GM18502 (cell line): Measurements from ENCODE around the gene LACC1.

Source experiments
- ATAC-seq: cut with Tn5 transposase; IDR thresholded peaks from one replicate; pipeline ENCODE4 v1.9.1; 2021; ENCODE audit warnings: mild to moderate bottlenecking; ENCODE audit not compliant: unreplicated experiment, poor library complexity

The LACC1 gene

DNA sequence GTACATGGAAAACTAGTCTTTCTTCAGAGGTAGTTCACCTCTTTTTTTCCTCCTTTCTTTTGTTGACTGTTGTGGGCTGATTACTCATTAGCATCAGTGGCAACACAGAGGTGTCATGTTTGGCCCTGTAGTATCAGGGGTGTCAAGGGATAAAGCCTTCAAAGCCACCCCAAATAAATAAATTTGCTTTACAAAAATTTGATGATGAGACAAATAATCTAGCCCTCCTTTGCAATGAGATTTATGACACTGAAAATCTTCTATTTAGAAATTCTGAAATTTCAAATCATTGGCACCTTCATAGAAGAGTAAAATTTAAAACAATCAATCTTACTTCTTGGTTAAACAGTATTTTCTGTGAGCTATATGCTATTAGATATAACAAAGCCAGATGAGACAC lies 1.9 kb downstream of the LACC1 start:
- ATAC-seq = no peak

DNA sequence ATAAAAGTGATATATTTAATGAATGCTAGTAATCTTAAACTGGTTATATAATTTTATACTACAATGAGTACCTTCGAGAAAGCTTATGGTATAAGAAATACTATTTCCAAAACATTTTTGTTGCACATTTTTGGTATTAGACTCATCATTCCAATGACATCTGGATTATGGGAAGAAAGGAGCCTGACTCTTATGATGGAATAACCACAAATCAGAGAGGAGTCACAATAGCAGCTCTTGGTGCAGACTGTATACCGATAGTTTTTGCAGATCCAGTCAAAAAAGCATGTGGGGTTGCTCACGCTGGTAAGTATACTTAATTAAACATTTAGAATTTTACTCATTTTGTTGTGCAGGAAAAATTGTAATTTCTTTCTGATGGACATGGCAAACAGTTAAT lies 3.9 kb downstream of the LACC1 start:
- no peak for ATAC-seq

DNA sequence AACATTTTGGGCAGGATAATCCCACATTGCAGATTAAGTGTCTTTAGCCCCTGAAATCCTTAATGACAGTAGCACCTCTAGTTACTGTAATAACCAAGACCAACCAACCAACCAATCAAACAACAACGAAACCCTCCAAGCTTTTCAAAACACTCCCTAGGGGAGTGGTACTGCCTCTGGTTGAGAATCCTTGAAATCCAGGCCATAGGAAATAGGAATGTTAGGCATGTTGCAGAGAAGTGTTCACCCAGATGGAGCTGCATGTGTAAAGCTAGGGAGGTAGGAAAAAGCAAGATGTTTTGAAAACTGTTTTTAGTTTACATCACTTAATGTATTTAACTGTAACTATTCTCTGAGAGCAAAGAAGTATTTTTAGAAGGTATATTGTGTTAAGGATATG lies 4.5 kb downstream of the LACC1 start:
- ATAC-seq = no peak

DNA sequence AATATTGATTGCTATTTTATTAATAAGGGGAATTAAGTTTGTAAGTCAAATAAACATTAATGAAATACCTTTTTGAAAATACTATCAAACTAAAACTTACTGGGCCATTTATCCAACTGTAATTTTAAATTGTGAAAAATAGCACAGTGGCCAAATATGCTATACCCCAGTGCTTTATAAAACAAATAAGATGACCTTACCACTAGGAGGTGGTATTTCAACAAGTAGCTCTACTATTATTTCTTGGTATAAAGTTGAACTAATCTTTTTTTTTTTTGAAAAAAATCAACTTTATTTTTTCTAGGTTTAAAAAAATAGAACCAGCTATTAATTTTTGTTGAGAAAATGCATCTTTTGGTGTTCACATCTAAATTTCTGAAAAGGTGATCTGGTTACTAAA lies 14.7 kb downstream of the LACC1 start:
- ATAC-seq = no peak

DNA sequence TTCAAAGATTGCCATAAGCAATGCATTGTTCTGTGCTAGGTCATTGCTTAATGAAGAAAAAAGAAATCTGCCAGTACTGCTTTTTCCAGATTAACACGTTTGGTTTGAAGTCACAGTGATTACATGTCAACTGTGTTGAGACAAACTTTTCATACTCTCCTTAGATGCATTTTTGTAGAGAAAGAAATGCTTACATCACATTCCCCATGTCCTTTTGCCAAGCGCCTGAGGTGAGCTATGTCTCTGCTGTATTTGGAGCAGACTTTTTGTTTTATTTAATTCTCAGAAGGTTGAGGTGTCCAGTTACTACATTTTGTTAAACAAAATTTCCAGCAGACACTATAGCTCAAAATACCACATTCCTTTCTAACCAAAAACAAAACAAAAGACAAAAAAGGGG lies 16.2 kb downstream of the LACC1 start:
- no peak for ATAC-seq

DNA sequence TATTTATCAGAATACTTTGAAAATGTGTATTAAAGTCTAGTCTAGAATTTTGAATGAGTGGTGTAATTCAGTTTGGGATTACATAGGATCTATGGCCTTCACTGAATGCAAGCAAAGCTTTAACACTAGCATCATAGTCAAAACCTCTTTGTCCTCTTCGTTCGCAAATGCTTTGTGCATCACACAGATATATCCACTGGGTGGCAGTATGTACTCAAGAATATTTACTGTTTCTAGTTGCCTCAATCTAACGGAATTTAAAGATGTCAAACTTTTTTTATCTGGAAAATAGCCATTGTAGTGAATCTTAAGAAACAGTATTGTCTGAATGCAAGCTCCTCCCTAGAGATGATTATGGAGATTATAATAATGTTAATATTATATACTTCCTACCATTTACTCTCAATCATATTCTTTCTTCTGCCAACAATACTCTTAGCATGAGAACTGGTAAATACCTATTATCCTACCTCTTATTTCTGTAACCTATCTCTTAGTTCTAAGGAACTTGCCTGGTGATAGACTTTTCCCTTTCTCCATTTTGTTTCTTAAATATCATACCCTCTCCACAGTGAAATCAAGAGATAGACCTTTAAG lies 25.8 kb downstream of the LACC1 start:
- ATAC-seq = no peak

DNA sequence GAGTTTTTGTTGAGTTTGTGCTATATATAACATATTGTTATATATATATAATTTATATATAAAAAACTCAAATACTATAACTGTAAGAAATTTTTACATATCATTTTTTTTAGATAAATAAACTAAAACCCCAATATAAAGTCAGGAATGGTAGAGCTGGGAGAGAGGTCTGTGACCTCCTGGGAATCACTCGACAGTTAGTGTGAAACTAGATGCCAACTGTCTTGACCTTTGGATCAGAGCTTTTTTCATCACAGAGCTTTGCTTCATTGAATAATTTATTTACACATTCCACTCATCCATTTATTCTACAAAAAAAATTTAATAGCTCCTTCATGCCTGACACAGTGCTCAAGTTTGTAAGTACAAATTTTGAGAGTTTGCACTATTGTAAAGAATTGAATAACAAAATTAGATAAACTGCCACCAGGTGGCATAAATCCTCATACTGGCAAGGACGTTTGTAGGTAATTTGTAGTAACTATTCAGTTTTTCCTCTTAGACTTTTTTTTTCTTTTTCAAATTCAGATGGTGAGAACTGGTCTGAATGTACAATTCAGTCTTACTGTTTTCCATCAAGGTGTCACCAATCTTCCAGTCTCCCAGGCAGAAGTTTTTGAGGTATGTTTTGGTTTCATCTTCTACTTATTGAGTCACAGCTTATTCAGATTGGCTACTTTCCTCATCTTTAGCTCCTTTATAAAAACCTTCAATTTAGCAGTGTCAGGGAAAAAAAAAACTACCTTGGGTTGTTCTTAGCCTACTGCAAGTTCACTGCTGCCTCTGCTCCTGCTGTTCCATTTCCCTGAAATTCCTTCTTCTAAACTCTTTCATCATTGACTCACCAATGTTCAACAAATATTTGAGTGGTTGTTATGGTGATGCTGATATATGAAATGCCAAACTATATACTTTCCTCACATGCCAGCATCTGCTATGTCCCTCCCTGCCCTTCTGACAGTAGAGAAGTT lies 28.7 kb downstream of the LACC1 start:
- no peak for ATAC-seq

DNA sequence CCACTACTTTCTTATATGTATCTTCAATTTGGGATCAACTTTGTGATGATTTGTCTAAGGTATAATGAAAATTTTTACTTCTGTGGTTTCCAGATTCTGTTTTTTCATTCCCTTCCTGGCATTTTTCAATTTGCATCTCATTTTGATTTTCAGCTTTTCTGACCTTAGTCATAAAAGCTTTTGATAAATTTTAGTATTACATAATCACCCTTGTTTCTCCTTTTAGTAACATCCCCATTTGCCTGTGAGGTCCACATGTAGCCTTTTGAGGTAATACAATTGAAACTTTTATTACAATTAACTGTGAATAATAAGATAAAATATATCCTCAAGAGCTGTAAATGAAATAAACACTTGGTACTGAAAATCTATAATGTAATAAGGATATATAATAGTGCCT lies 31.2 kb downstream of the LACC1 start:
- no peak for ATAC-seq

DNA sequence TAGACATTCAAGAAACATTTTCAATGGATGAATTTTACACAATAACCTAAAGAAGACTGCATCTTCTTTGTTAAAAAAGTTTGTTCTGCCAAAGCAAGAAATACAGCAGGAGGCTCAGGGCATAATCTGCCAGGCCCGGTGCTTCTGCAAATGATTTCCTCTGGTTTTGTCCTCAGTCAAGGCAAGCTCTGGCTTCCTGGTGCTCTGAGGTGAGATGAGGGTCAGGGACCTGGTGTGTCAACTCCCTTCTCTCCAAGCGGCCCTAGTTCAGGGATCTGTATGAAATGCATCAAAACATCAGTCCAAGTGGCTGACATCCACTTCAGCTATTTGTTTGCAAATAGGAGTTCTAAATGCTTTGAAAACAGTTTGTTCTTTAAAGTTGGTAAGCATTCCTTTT lies 31.6 kb downstream of the LACC1 start:
- no peak for ATAC-seq

DNA sequence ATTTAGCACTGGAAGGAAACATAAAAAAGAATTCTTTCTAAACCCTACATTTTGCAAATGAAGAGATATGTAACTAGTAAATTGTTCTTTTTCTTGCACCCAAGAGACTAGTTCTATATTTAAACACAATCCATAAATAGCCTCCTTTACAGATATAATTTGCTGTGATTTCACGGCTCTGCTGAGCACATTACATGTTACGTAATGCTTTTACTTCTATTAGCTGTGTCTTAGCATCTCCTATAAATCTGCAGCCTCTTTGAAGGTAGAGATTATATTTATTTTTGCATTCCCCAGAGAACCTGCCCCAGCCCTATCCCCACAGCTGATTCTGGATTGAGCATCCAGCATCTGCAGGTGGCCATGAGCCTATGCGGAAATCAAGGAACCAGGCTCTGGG lies 32.2 kb downstream of the LACC1 start:
- no peak for ATAC-seq

DNA sequence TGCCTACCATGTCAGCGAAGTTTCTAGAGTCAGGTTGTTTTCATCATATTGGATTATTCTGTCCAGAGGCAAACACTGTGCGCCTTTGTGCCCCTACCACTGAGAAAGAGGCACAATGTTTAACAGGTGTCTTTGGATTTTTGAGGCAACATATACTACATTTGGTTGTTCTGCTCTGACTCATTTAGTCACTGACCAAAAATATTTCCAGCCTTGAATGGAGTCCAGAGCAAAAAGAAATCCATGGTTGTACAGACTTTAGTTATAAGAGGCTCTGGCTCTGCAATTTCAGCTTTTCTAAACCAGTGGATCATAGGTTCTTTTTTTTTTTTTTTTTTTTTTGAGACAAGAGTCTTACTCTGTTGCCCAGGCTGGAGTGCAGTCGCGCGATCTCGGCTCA lies 35.7 kb downstream of the LACC1 start:
- ATAC-seq = no peak

DNA sequence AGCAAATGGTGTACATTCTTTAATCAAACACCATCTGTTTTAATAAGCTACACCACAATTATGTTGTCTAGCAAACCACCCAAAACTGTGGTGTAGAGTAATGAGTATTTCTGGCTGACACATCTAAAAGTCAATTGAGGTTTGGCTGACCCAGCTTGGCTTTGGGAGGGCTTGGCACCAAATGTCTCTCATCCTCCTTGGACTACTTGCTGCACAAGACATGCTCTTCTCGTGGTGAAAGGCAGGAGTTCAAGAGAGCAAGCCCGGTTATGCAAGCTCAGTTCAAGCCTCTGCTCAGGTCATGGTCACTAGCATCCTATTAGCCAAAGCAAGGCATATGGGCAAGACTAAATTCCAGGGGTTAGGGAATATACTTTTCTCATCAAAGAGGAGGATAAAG lies 37.1 kb downstream of the LACC1 start:
- ATAC-seq = no peak

DNA sequence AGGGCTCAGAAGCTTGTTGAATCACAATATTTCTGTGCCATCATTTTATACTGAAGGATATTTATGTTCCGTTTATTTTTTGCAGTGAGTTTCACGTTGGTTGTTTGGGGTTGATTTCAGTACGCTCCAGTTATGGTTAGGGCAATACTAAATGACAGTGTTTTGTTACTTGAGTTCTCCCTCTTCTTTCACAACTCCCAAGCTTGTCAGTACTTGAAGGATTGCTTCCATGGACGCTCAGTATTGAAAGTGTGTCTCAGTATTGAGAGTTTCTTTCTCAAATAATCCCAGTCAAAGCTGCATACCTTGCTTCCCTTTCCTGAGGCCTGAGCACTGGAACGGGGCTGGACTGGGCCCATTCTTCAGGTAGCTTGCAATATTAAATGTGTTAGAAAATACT lies 38.9 kb downstream of the LACC1 start:
- no peak for ATAC-seq

DNA sequence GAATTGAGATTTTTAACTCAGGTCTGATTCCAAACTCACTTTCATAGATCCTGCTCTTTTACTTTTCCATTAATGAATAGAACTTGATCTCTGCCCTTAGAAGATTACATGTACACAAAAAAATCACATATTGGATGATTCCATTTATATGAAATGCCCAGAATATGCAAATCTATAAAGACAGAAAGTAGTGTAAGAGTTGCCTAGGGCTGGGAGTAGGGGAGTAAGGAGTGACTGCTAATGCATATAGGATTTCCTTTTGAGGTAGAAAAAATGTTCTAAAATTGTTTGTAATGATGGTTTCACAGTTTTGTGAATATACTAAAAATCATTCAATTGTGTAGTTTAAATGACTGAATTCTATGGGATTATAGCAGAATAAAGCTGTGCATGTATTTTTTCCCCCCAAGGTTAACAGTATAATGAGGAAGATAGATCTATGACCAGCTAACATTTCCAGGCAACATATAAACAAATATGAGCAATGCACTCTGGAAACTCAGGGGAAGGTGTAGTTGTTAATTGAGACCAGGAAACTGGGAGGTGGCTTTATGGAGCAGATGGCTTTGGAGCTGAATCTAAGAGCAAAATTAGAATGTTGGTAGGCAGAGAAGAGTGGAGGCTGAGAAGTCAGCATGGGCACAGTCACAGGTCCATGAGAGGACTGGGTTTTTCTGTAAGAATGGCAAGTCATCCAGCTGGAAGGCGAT lies 41.4 kb downstream of the LACC1 start:
- ATAC-seq = no peak

DNA sequence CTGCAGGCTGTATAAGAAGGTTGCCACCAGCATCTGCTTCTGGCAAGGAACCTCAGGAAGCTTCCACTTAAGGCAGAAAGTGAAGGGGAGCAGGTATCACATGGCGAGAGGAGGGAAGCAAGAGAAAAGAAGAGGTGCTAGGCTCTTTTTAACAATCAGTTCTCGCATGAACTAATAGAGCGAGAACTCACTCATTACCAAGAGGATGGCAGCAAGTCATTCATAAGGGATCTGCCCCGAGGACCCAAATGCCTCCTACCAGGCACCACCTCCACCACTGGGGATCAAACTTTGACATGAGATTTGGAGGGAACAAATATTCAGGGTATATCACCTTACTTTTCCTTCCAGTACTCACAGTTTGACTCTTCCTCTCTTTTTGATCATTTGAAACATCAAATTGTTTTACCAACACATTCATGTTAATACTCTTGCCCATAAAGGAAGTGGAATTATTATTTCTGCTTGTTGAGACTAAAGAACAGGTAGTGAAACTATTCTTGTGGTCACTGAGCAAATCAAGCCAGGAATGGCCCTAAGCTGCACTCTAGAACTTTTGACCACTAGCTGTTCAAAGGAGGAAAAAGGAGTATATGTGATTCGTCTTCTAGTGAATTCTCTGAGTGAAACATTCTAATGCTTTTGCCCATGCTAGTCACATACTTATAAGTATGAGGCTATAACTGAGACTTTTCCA lies 45.0 kb downstream of the LACC1 start:
- ATAC-seq = peak; percentile 86

DNA sequence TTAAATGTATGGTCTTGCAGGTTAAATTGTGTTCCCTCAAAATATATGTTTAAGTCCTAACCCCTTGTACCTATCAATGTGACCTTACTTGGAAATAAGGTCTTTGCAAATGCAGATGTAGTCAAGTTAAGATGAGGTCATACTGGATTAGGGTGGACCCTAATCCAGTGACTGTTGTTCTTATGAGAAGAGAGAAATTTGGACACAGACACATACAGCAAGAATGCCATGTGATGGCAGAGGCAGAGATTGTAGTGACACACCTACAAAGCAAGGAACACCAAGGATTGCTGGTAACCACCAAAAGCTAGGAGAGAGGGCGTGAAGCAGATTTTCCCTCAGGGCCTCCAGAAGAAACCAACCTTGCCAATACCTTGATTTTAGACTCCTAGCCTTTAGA lies 50.2 kb downstream of the LACC1 start:
- no peak for ATAC-seq

DNA sequence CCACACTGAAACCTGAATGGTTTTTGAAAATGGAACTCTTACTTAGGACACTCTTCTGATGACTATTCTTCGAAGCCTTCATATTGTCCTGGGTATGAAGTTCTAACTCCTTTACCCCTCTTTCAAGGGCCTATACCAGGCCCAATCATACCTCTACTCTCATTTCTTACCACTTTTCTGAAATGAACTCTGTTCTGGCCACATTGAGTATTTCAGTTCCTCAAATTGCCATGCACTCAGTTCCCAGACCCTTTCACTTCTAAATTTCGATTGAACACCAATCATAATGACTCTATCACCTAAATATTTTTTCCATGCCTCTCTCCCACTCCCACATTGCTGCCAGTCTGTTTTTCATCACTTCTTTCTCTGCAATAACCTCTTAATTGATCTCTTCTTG lies 53.7 kb downstream of the LACC1 start:
- ATAC-seq = peak; percentile 100

DNA sequence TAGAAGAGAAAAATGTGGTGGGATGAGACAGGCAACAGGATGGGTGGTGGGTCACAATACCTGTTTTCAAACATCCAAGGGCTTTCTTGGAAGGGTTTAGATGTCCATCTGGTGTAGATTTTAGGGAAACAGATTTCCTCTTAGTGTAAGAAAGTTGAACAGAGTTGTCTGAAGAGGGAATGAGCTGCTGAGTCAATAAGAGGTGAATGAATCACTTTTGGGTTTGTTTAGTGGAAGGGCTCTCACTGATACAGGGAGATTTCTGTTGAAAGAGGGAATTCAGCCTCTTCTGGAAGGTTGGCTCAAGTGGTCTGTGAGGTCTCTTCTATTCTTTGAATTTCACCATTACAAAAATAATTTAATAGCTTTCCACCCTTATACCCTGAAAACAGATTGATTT lies 54.6 kb downstream of the LACC1 start:
- no peak for ATAC-seq

DNA sequence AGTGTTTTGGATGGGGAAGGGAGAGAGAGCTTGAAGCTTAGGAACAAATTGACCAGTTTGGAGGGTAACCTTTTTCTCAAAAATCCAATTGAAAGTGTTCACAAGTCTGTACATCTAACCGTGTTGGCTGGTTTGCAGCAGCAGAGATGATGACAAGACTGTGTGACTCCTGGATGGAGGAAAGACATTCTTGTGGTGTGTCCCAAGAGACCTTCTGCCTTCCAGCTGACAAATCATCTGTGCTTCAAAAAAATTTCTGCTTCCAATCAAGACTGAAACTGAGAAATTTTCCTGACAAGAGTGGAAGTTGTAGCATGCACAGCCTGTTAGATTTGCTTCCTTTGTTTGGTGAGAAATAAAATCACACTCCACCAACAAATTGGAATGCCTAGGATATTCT lies 56.2 kb downstream of the LACC1 start:
- no peak for ATAC-seq

DNA sequence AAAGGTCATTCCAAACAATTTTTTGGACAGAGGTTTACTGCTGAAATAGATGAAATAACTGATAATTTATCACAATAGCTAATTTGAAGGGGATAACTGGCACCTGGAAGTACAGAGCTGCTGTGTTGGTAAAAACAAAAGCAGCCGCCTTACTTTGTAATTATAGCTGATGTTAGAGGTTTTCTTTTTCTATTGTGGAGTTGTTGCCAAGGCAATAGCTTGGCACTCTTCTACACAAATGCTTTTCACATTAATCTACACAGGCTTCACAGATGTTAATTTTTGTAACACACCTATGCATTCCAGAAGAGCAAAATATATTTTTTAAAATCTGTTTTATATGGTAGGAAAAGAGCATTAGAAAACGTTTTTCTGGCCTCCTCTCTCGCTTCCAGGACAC lies 56.9 kb downstream of the LACC1 start:
- no peak for ATAC-seq

DNA sequence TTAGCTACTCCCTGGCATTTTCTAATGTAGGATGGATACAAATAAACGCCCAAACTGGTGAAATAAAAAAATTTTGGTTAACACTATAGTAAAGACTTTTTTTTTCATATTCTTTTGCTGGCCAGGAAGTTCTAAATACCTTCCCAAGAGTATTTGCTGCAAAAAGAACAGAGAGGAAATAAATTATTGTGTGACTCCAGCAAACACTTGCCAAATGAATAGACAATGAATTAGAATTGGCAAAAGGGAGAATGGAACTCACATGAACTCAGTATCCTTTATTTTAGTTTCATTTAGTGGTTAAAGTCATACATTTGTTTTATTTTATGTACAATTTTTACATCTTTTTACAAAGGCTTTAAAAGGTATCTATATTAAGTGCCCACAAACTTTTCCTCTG lies 58.1 kb downstream of the LACC1 start:
- no peak for ATAC-seq
